ENCODE data around the gene DNMT3B. TPM values are rescaled to one million over a fixed set of nuclear protein-coding genes. Genes with fewer than 3 reads are reported as not detected.

DNMT3B gene
- polyA plus RNA-seq, 4 donors, result 6.4 to 9.4 (median 7.9) TPM

GRCh38 chr20:32820698-32821377, 58.7 kb downstream of the DNMT3B start:
- no peak for DNase-seq (ENCODE audit: low read depth in 4 of 4, low spot score in 2 of 4)

- DNase-seq (ENCODE audit: low read depth in 4 of 4, low spot score in 2 of 4), result no peak
Observed at GRCh38 chr20:32822225-32822624, 60.0 kb downstream of the DNMT3B start.

GRCh38 chr20:32823078-32823477, 60.9 kb downstream of the DNMT3B start:
- no peak for DNase-seq (ENCODE audit: low read depth in 4 of 4, low spot score in 2 of 4)

GRCh38 chr20:32823737-32824588, 61.8 kb downstream of the DNMT3B start:
- DNase-seq (ENCODE audit: low read depth in 4 of 4, low spot score in 2 of 4), result no peak

DNA sequence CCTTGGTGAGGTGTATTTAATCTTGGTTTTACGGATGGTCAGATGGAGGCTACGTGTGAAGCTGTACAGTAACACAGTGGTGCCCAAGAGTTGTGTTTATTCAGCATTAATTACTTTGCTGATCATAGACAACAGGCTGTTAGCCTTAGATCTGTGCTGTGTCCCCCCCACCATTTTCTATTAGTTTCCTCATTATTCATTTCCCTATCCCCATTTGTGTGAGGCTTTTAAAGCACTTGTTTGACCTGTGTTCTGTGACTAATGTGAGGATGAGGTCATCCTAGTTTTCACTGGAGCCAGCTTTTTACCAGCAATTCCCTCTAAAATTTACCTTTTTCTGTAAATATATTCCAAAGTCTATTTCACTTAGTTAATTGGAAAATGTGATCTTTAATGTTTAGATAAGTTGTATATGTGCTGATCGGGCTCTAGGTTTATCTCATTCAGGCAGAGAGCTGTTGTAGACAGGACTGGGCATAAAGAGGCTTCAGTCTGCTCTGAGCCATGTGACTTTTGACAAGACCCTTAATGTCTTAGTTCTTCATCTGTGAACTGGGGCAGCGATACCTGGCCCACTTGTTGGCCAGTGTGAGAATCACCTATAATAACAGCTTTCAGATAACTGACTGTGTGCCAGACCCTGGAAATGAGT, 66.0 kb downstream of the DNMT3B start:
- no peak for DNase-seq (ENCODE audit: low read depth in 4 of 4, low spot score in 2 of 4)

- DNase-seq (ENCODE audit: low read depth in 4 of 4, low spot score in 2 of 4), result no peak
Observed at GRCh38 chr20:32829311-32830005, 67.3 kb downstream of the DNMT3B start.

DNA sequence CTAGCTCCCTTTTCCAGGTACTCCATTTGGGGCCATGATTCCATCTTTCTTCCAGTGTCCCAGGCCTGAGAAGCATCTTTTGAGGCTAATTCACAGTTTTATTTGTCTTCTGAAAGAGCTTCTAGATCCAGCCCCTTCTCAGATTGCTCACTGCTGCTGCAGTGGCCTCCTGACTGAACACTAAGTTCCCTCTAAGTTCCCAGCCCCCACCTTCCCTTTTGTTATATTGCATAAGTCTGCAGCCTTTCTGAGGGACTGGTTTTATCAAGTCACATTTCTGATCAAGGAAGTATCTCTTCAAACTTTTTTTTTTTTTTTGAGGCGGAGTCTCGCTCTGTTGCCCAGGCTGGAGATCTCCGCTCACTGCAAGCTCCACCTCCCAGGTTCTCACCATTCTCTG, 68.3 kb downstream of the DNMT3B start:
- DNase-seq (ENCODE audit: low read depth in 4 of 4, low spot score in 2 of 4), result no peak

- no peak for DNase-seq (ENCODE audit: low read depth in 4 of 4, low spot score in 2 of 4)
Observed at GRCh38 chr20:32831982-32832381, 69.8 kb downstream of the DNMT3B start.

- DNase-seq (ENCODE audit: low read depth in 4 of 4, low spot score in 2 of 4), result no peak
Observed at GRCh38 chr20:32832664-32833063, 70.5 kb downstream of the DNMT3B start.

GRCh38 chr20:32834972-32835371, 72.8 kb downstream of the DNMT3B start:
- DNase-seq (ENCODE audit: low read depth in 4 of 4, low spot score in 2 of 4), result no peak

- no peak for DNase-seq (ENCODE audit: low read depth in 4 of 4, low spot score in 2 of 4)
Observed at GRCh38 chr20:32837157-32837556, 75.0 kb downstream of the DNMT3B start.

GRCh38 chr20:32839227-32839981, 77.2 kb downstream of the DNMT3B start:
- no peak for DNase-seq (ENCODE audit: low read depth in 4 of 4, low spot score in 2 of 4)

DNA sequence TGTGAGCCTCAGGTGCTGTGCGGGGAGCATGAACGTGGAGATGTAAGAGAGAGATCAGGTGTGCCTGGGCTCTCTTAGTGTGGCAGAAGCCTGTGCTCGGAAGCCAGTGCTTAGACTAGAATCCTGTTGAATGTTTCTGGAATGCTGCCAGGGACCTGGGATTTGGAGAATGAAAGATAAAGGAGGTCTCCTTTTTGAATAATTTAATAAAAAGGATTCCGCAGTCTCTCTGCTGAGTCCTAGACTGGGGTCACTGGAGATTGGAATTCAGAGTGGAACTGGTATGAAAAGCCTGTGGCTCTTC, 77.7 kb downstream of the DNMT3B start:
- DNase-seq (ENCODE audit: low read depth in 4 of 4, low spot score in 2 of 4), result no peak

DNA sequence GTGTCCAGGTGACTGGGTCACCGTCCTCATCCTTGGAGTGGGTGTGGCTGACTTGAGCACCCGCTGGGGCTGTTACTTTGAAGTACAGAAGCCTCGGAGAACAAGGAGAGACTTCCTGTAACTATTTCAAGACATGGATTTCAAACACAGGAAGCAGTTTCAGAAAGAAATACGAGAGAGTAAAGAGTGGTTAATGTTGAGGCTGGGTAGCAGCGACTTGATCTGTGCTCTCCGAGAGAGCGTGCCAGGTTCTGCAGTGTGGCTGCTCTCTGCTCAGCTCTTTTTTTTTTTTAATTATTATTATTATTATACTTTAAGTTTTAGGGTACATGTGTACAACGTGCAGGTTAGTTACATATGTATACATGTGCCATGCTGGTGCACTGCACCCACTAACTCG, 79.0 kb downstream of the DNMT3B start:
- no peak for DNase-seq (ENCODE audit: low read depth in 4 of 4, low spot score in 2 of 4)

DNA sequence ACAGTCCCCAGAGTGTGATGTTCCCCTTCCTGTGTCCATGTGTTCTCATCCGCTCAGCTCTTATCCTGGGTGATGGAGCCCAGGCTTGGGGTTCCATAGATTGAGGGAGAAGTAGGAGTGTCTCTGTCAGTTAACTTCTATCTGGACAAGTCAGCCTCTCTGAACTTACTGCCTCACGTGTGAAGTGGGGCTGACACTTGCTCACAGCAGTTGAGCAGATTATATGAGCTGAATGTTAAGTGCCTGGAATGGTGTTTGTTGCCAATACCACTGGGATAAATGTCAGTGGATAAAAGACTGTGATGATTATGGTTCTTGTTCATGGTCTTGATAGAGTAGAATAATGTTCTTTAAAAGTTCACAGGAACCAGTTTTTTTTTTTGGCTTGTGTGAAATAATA, 79.4 kb downstream of the DNMT3B start:
- no peak for DNase-seq (ENCODE audit: low read depth in 4 of 4, low spot score in 2 of 4)

DNA sequence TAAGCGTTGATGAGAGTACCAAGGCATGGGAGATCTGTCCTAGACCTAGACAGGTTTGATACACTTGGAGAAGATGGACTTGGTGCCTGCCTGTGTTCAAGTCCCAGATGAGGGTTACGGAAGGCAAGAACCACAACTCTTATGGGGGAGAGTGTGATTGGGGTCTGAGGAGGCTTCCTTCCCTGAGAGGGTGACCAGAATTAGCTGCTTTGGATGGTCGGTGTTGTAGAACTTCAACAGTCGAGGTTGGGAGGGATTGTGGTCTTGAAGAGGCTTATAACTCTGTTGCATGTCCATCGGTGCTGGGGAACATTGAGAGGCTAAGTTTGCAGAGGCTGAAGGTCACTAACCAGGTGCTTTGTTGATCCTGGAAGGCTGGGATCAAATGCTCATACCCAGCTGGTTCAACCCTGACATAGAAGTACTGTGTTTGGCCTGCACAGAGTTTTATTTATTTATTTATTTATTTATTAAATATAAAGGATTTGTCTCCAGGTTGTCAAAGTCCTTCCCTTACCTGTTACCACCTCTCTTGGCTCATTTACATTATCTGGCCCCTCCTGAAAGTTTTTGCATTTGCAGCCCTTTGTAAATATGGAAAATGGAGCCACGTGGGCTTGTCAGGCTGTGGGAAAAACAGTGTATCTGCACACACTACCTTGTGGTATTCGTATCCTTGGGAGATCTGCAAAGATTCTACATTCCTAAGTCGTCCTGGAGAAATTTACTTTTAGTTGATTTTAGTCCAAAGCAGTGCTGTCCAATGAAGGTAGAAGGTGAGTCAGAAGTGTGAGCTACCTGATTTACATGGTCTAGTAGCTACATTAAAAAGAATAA, 80.7 kb downstream of the DNMT3B start:
- DNase-seq (ENCODE audit: low read depth in 4 of 4, low spot score in 2 of 4), result no peak

DNA sequence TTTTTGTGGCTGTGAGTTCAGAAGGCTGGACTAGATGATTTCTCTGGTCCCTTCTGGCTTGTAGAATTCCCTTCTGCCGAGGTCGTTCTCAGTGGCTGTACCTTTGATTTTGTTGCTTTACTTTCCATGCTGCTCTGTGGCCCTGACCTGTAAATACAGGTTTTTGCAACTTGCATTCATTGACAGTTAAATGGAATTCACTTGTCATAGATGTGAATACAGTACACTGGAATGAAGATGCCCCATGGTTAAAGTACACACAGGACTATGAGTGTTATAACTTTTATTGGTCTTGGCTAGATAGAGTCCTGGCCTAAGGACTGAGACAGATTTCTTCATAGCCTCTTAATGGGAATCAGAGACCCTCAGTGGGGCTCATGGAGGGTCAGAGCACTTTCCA, 83.6 kb downstream of the DNMT3B start:
- no peak for DNase-seq (ENCODE audit: low read depth in 4 of 4, low spot score in 2 of 4)

DNA sequence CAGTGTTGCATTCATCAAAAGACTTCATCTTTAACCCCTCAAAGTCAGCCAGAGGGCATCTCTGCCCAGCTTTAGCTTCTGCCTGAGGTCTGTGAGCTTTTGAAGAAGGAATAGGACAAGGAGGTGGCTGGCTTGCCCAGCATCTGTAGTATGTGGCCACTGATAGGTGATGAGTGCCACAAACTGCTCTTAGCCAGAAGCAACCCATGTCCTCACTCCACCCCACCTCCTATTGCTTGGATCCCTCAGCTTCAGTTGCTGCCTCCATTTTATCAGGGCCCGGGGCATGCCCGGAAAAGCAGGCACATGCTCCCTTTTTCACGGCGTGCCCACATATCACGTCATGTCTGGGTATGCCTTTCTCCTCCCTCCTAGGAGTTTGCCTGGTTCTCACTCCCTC, 84.7 kb downstream of the DNMT3B start:
- DNase-seq (ENCODE audit: low read depth in 4 of 4, low spot score in 2 of 4), result no peak

GRCh38 chr20:32847964-32848363, 85.8 kb downstream of the DNMT3B start:
- no peak for DNase-seq (ENCODE audit: low read depth in 4 of 4, low spot score in 2 of 4)

DNA sequence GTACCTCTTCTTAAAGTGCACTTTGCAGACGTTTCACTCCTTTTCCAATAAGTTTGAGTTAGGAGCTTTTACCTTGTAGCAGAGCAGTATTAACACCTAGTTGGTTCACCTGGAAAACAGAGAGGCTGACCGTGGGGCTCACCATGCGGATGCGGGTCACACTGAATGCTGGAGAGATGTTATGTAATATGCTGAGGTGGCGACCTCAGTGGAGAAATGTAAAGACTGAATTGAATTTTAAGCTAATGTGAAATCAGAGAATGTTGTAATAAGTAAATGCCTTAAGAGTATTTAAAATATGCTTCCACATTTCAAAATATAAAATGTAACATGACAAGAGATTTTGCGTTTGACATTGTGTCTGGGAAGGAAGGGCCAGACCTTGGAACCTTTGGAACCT, 86.7 kb downstream of the DNMT3B start:
- no peak for DNase-seq (ENCODE audit: low read depth in 4 of 4, low spot score in 2 of 4)
